ENCODE measurements around the gene TUBGCP6. TPM values are rescaled to one million over a fixed set of nuclear protein-coding genes. Genes with fewer than 3 reads are reported as not detected.

The TUBGCP6 gene
- total and polyA plus RNA-seq, 4 donors: 26.5 to 57.8 (median 46.4) TPM

DNA sequence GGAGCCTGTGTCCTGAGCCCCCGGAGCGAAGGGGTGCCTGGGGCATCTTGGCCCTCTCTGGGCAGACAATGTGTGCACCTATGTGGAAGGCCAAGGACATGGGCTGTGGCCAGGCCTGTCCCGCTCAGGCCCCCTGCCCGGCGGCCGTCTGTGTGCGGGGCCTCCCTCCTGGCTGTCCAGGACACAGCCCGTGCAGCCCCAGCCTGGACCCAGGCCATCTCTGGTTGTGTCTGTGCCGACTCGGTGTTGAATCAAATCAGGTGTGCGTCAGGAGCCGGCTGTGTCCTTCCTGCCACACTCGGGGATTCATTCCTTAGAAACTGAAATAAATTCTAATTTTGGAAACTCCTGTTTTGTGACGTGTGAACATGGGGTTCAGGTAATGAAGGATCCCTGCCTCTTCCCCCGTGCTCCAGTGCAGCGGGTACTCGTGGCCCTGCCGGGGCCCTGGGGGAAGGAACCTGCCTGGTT is 45.5 kb downstream of the TUBGCP6 start:
- no peak for ATAC-seq (ENCODE audit: insufficient read depth, low FRiP score)
- Histone ChIP-seq H3K36me3 (ENCODE audit: control insufficient read depth in 4 of 4, insufficient read depth in 4 of 4, low read length in 4 of 4) (peaks cover 4 to 41% (median 12%) of the 10 kb centered on the region in 4 donors), H3K27me3 (ENCODE audit: control insufficient read depth in 3 of 3, insufficient read depth in 3 of 3, low read length in 2 of 3) (no peaks in the 10 kb centered on the region), H3K4me1 (ENCODE audit: control insufficient read depth in 5 of 5, insufficient read depth in 5 of 5, low read length in 5 of 5) (peaks cover 0 to 17% (median 0%) of the 10 kb centered on the region in 5 donors), H3K4me3 (no peak overlapping the region), H3K9ac (ENCODE audit: insufficient read depth in 1 of 2, low read length in 2 of 2) (no peak overlapping the region), H3K9me3 (ENCODE audit: control insufficient read depth in 4 of 4, insufficient read depth in 3 of 4, low read length in 3 of 4) (no peaks in the 10 kb centered on the region), H3K27ac (ENCODE audit: low read depth in 1 of 2, low read length in 1 of 2) (no peak overlapping the region)
- DNase-seq: no peak
- WGBS, 2 donors: 87 to 89% methylated on average over 18 of the region's 18 CpGs
- TF ChIP-seq, protein P1, sequence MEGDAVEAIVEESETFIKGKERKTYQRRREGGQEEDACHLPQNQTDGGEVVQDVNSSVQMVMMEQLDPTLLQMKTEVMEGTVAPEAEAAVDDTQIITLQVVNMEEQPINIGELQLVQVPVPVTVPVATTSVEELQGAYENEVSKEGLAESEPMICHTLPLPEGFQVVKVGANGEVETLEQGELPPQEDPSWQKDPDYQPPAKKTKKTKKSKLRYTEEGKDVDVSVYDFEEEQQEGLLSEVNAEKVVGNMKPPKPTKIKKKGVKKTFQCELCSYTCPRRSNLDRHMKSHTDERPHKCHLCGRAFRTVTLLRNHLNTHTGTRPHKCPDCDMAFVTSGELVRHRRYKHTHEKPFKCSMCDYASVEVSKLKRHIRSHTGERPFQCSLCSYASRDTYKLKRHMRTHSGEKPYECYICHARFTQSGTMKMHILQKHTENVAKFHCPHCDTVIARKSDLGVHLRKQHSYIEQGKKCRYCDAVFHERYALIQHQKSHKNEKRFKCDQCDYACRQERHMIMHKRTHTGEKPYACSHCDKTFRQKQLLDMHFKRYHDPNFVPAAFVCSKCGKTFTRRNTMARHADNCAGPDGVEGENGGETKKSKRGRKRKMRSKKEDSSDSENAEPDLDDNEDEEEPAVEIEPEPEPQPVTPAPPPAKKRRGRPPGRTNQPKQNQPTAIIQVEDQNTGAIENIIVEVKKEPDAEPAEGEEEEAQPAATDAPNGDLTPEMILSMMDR (IDR thresholded peaks at IDR 0.05; ENCODE audit: control extremely low read depth, extremely low read depth): no peak

GRCh38 chr22:50198624-50199017 is 46.2 kb downstream of the TUBGCP6 start:
- no peak for DNase-seq
- TF ChIP-seq, protein P1 (IDR thresholded peaks at IDR 0.05; ENCODE audit: control extremely low read depth, extremely low read depth): no peak
- Histone ChIP-seq H3K27ac (ENCODE audit: low read depth in 1 of 2, low read length in 1 of 2) (no peak overlapping the region), H3K4me1 (ENCODE audit: control insufficient read depth in 5 of 5, insufficient read depth in 5 of 5, low read length in 5 of 5) (peaks cover 0 to 17% (median 0%) of the 10 kb centered on the region in 5 donors), H3K27me3 (ENCODE audit: control insufficient read depth in 3 of 3, insufficient read depth in 3 of 3, low read length in 2 of 3) (no peaks in the 10 kb centered on the region), H3K9me3 (ENCODE audit: control insufficient read depth in 4 of 4, insufficient read depth in 3 of 4, low read length in 3 of 4) (no peaks in the 10 kb centered on the region), H3K4me3 (no peak overlapping the region), H3K36me3 (ENCODE audit: control insufficient read depth in 4 of 4, insufficient read depth in 4 of 4, low read length in 4 of 4) (peaks cover 4 to 48% (median 12%) of the 10 kb centered on the region in 4 donors), H3K9ac (ENCODE audit: insufficient read depth in 1 of 2, low read length in 2 of 2) (no peak overlapping the region)
- no peak for ATAC-seq (ENCODE audit: insufficient read depth, low FRiP score)
- WGBS, 2 donors: 93 to 94% methylated on average over 16 of the region's 16 CpGs

DNA sequence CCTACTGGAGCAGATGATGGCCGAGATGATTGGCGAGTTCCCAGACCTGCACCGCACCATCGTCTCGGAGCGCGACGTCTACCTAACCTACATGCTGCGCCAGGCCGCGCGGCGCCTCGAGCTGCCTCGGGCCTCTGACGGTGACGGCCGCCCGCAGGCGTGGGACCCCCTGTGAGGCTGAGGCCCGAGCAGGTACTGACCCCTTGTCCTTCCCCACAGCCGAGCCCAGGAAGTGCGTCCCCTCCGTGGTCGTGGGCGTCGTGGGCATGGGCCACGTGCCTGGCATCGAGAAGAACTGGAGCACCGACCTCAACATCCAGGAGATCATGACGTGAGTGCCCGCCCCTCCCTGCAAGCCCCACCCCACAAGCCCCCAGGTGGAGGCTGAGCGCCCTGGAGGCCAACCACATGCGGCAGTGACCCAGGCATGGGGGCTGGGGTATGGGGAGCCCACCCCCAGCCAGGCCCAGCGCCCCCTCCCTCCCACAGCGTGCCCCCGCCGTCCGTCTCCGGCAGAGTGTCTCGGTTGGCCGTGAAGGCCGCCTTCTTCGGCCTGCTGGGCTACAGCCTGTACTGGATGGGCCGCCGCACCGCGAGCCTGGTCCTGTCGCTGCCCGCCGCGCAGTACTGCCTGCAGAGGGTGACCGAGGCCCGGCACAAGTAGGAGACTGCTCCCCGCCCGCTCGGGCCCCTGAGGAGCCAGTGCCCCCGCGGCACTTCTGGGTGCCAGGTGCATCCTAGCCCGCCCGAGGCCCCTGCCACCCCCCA is 46.8 kb downstream of the TUBGCP6 start:
- no peak for ATAC-seq (ENCODE audit: insufficient read depth, low FRiP score)

More for the DNA sequence above, 46.8 kb downstream of the TUBGCP6 start:
- TF ChIP-seq, protein P1 (IDR thresholded peaks at IDR 0.05; ENCODE audit: control extremely low read depth, extremely low read depth): no peak
- no peak for DNase-seq
- peaks cover 0 to 17% (median 0%) of the 10 kb centered on the region in 5 donors for H3K4me1 ChIP-seq (ENCODE audit: control insufficient read depth in 5 of 5, insufficient read depth in 5 of 5, low read length in 5 of 5)
- WGBS, 2 donors: 95% methylated on average over 60 to 61 of the region's 61 CpGs
- H3K9me3 ChIP-seq (ENCODE audit: control insufficient read depth in 4 of 4, insufficient read depth in 3 of 4, low read length in 3 of 4): no peaks in the 10 kb centered on the region
- H3K27ac ChIP-seq (ENCODE audit: low read depth in 1 of 2, low read length in 1 of 2): no peak overlapping the region
- H3K9ac ChIP-seq (ENCODE audit: insufficient read depth in 1 of 2, low read length in 2 of 2): no peak overlapping the region
- H3K27me3 ChIP-seq (ENCODE audit: control insufficient read depth in 3 of 3, insufficient read depth in 3 of 3, low read length in 2 of 3): no peaks in the 10 kb centered on the region
- no peak overlapping the region for H3K4me3 ChIP-seq
- H3K36me3 ChIP-seq (ENCODE audit: control insufficient read depth in 4 of 4, insufficient read depth in 4 of 4, low read length in 4 of 4): peaks cover 2 to 52% (median 9%) of the 10 kb centered on the region in 4 donors

All from lung (tissue), 12 donors.